Activated CD4-positive, CD25-positive, alpha-beta regulatory T cell treated with anti-CD3 and anti-CD28 coated beads, Interleukin-2, amount 50 U/mL, for 24 hours (primary cell): ENCODE data around the gene C12orf56.

ENCODE experiments used
- ATAC-seq, 2 donors: fragments of 150-1000 bp; cut with Tn5 transposase; one replicate each; pipeline ENCODE4 v1.10.0; 2021; ENCODE audit warnings: mild to moderate bottlenecking in 1 of 2, moderate library complexity in 1 of 2

Gene C12orf56

GRCh38 chr12:64390275-64390851 lies at the start of gene C12orf56:
TSS of gene C12orf56 (minus strand) at chr12:64390758. CDS start at chr12:64390565, 193 bp downstream.
- ATAC-seq = no peak

GRCh38 chr12:64440100-64440499 lies 49.5 kb upstream of the C12orf56 start:
- no peak for ATAC-seq

GRCh38 chr12:64433915-64434314 lies 43.4 kb upstream of the C12orf56 start:
- ATAC-seq = no peak

GRCh38 chr12:64431791-64432190 lies 41.2 kb upstream of the C12orf56 start:
- ATAC-seq = no peak

- ATAC-seq = no peak
These were observed 40.3 kb upstream of the C12orf56 start for GRCh38 chr12:64430886-64431285.

- ATAC-seq = no peak
These were observed 38.4 kb upstream of the C12orf56 start for GRCh38 chr12:64428956-64429355.

GRCh38 chr12:64427988-64428387 lies 37.4 kb upstream of the C12orf56 start:
- ATAC-seq = no peak

GRCh38 chr12:64419696-64420095 lies 29.1 kb upstream of the C12orf56 start:
- ATAC-seq = no peak

GRCh38 chr12:64418209-64418608 lies 27.7 kb upstream of the C12orf56 start:
- ATAC-seq = no peak

GRCh38 chr12:64413884-64414283 lies 23.3 kb upstream of the C12orf56 start:
- ATAC-seq = no peak

GRCh38 chr12:64412459-64412858 lies 21.9 kb upstream of the C12orf56 start:
- no peak for ATAC-seq

GRCh38 chr12:64411427-64411826 lies 20.9 kb upstream of the C12orf56 start:
- no peak for ATAC-seq

GRCh38 chr12:64407342-64408223 lies 17.0 kb upstream of the C12orf56 start:
- no peak for ATAC-seq

GRCh38 chr12:64404470-64405256 lies 14.1 kb upstream of the C12orf56 start:
- peak; percentile 39 to 41 for ATAC-seq

GRCh38 chr12:64403707-64404469 lies 13.3 kb upstream of the C12orf56 start, which contains the start of gene XPOT:
TSS of gene XPOT (plus strand) at chr12:64404392. CDS start at chr12:64410036, 5,644 bp downstream.
- peak; percentile 88 to 94 for ATAC-seq

- no peak for ATAC-seq
These were observed 11.6 kb upstream of the C12orf56 start for GRCh38 chr12:64402181-64402580.

GRCh38 chr12:64400041-64400440 lies 9.5 kb upstream of the C12orf56 start:
- no peak for ATAC-seq

GRCh38 chr12:64395739-64396138 lies 5.2 kb upstream of the C12orf56 start:
- no peak for ATAC-seq

GRCh38 chr12:64392221-64392620 lies 1.7 kb upstream of the C12orf56 start:
- peak in 1 of 2 donors; percentile 58 for ATAC-seq

GRCh38 chr12:64389154-64389553 lies 1.4 kb downstream of the C12orf56 start:
- no peak for ATAC-seq

- ATAC-seq = no peak
These were observed 3.3 kb downstream of the C12orf56 start for GRCh38 chr12:64387197-64387816.

GRCh38 chr12:64385468-64385867 lies 5.1 kb downstream of the C12orf56 start:
- ATAC-seq = peak; percentile 52 to 81
